ENCODE measurements around the gene CALHM1. TPM values are rescaled to one million over a fixed set of nuclear protein-coding genes. Genes with fewer than 3 reads are reported as not detected.

Gene CALHM1
- total and polyA plus RNA-seq, 2 of the 8 experiments (the other 6 are each of a cell fraction or from before 2014, with no cell fraction given), result 0.29 to 0.34 TPM

- TF ChIP-seq CHD7 (IDR thresholded peaks at IDR 0.05; ENCODE audit: insufficient replicate concordance, low read length) (no peak), TEAD4 (IDR thresholded peaks at IDR 0.05; ENCODE audit: low read depth, low read length) (no peak), TCF12 (IDR thresholded peaks at IDR 0.05; ENCODE audit: low read depth, low read length) (no peak), NANOG (IDR thresholded peaks at IDR 0.05; ENCODE audit: insufficient read depth, low read depth, low read length, poor library complexity, severe bottlenecking) (no peak), TBP (IDR thresholded peaks at IDR 0.05; ENCODE audit: low read depth, low read length) (no peak), CHD1 (IDR thresholded peaks at IDR 0.05; ENCODE audit: low read depth, low read length) (no peak), BACH1 (IDR thresholded peaks at IDR 0.05; ENCODE audit: low read length) (no peak)
These were observed 8.5 kb downstream of the CALHM1 start (continued) for GRCh38 chr10:103450201-103450695.

All from H1 (cell line).